A549 (cell line): ENCODE data around the gene LCE6A. TPM values are rescaled to one million over a fixed set of nuclear protein-coding genes. Genes with fewer than 3 reads are reported as not detected.

ENCODE experiments used
- ATAC-seq, 2 experiments: fragments of 200-7000 bp in 1 of 2; fragments of >200 bp in 1 of 2; cut with Nextera tagmentation in 1 of 2; cut with Tn5 transposase in 1 of 2; 3 replicates each; pipeline versions ENCODE4 v1.8.0 to v1.9.1; 2018 to 2020; ENCODE audit warnings: mild to moderate bottlenecking in 1 of 2, moderate library complexity in 1 of 2
- CTCF ChIA-PET: fragments of 300-600 bp; sonication (Branson Sonifier 250); formaldehyde crosslinking; extraction: SDS; loops from one replicate; lab custom pipeline; 2021; ENCODE audit warnings: antibody characterized with exemption, inconsistent platforms; lab: Yijun Ruan, JAX
- POLR2A ChIA-PET: fragments of 350-600 bp; formaldehyde crosslinking; extraction: SDS; loops from one replicate; lab custom pipeline; 2021; ENCODE audit warnings: antibody characterized with exemption, inconsistent platforms; lab: Yijun Ruan, JAX
- DNase-seq, 2 experiments: peaks; one replicate each; pipeline versions ENCODE4 v3.0.0 to v3.0.0-alpha.2; 2011 to 2016; ENCODE audit warnings: low read depth in 1 of 2, low spot score in 1 of 2
- FAIRE-seq: peaks from 2 replicates; lab custom pipeline; 2011; peaks lifted over from hg19 to GRCh38; lab: Jason Lieb, UNC
- H3K27ac ChIP-seq, 2 experiments: fragments of >200 bp; sonication (Bioruptor Twin); formaldehyde crosslinking; 3 replicates each; pipeline ENCODE4 v1.5.1; 2016 to 2017
- H3K4me1 ChIP-seq: fragments of >200 bp; sonication (Bioruptor Twin); formaldehyde crosslinking; 3 replicates; pipeline ENCODE4 v1.6.1; 2016
- H3K4me2 ChIP-seq: fragments of >200 bp; sonication (Bioruptor Twin); formaldehyde crosslinking; 3 replicates; pipeline ENCODE4 v1.6.1; 2016
- H3K4me3 ChIP-seq: fragments of >200 bp; sonication (Bioruptor Twin); formaldehyde crosslinking; 3 replicates; pipeline ENCODE4 v1.5.1; 2016
- H3K9me3 ChIP-seq: fragments of >200 bp; sonication (Bioruptor Twin); formaldehyde crosslinking; 3 replicates; pipeline ENCODE4 v1.6.1; 2016
- ATOH8 ChIP-seq: fragments of 250-450 bp; sonication (Bioruptor Pico); IDR thresholded peaks from 2 replicates; pipeline ENCODE4 v1.5.0; 2020; ENCODE audit warnings: low read depth, mild to moderate bottlenecking, moderate library complexity
- CBX2 ChIP-seq: fragments of 200-600 bp; sonication (generic); IDR thresholded peaks from 2 replicates; pipeline ENCODE4 v1.6.1; 2016; ENCODE audit warnings: low read depth, mild to moderate bottlenecking, borderline replicate concordance
- CBX8 ChIP-seq: fragments of 200-600 bp; sonication (generic); IDR thresholded peaks from 2 replicates; pipeline ENCODE4 v1.6.1; 2016
- CEBPB ChIP-seq, 2 experiments: fragments of >200 bp in 1 of 2; sonication (Bioruptor Twin) in 1 of 2; formaldehyde crosslinking in 1 of 2; IDR thresholded peaks; 2 replicates each; pipeline ENCODE4 v1.6.1; 2012 to 2016
- CHD2 ChIP-seq: fragments of 150-350 bp; IDR thresholded peaks from 2 replicates; pipeline ENCODE4 v1.6.1; 2014; ENCODE audit warnings: low read length; ENCODE audit not compliant: partially characterized antibody
- E2F6 ChIP-seq: IDR thresholded peaks from 2 replicates; pipeline ENCODE4 v1.6.1; 2012; ENCODE audit warnings: low read depth, borderline replicate concordance
- EHF ChIP-seq: fragments of 250-450 bp; sonication (Bioruptor Pico); IDR thresholded peaks from 2 replicates; pipeline ENCODE4 v1.5.0; 2020; ENCODE audit warnings: mild to moderate bottlenecking
- ESRRA ChIP-seq: fragments of 150-350 bp; IDR thresholded peaks from 2 replicates; pipeline ENCODE4 v1.6.1; 2014; ENCODE audit warnings: mild to moderate bottlenecking, low read length, borderline replicate concordance
- FOXS1 ChIP-seq: fragments of 250-450 bp; sonication (Bioruptor Pico); IDR thresholded peaks from 2 replicates; pipeline ENCODE4 v1.5.0; 2020; ENCODE audit warnings: mild to moderate bottlenecking, moderate library complexity
- HDAC2 ChIP-seq: fragments of 200-600 bp; sonication (generic); IDR thresholded peaks from 2 replicates; pipeline ENCODE4 v1.6.1; 2016
- HEYL ChIP-seq: fragments of 250-450 bp; sonication (Bioruptor Pico); IDR thresholded peaks from 2 replicates; pipeline ENCODE4 v1.8.0; 2021; ENCODE audit warnings: mild to moderate bottlenecking, moderate library complexity
- JUN ChIP-seq, 2 experiments: fragments of >200 bp; sonication (Bioruptor Twin); formaldehyde crosslinking; IDR thresholded peaks; 2 replicates in 1 of 2; 3 replicates in 1 of 2; pipeline ENCODE4 v1.6.1; 2016 to 2017
- JUNB ChIP-seq: fragments of >200 bp; sonication (Bioruptor Twin); formaldehyde crosslinking; IDR thresholded peaks from 2 replicates; pipeline ENCODE4 v1.6.1; 2016
- KDM5A ChIP-seq: fragments of 200-600 bp; sonication (generic); IDR thresholded peaks from 2 replicates; pipeline ENCODE4 v1.6.1; 2016; ENCODE audit warnings: antibody characterized with exemption, mild to moderate bottlenecking
- MAX ChIP-seq: IDR thresholded peaks from 2 replicates; pipeline ENCODE4 v1.6.1; 2012
- MAZ ChIP-seq: fragments of 150-350 bp; IDR thresholded peaks from 2 replicates; pipeline ENCODE4 v1.6.1; 2014; ENCODE audit warnings: antibody characterized with exemption, low read depth, low read length, borderline replicate concordance
- NFE2L2 ChIP-seq: fragments of 150-350 bp; conservative IDR thresholded peaks from 2 replicates; pipeline ENCODE4 v1.6.1; 2014; ENCODE audit warnings: low read length
- NR3C1 ChIP-seq: fragments of >200 bp; sonication (Bioruptor Twin); formaldehyde crosslinking; IDR thresholded peaks from 3 replicates; pipeline ENCODE4 v1.6.1; 2017
- POLR2AphosphoS2 ChIP-seq: conservative IDR thresholded peaks from 2 replicates; pipeline ENCODE4 v1.6.1; 2012; ENCODE audit warnings: low read length, improper control_type of control experiment, inconsistent platforms
- RAD21 ChIP-seq, 2 experiments: fragments of >200 bp in 1 of 2; sonication (Bioruptor Twin) in 1 of 2; formaldehyde crosslinking in 1 of 2; IDR thresholded peaks in 1 of 2; conservative IDR thresholded peaks in 1 of 2; 2 replicates in 1 of 2; 3 replicates in 1 of 2; pipeline ENCODE4 v1.6.1; 2012 to 2018; ENCODE audit warnings: inconsistent platforms in 1 of 2
- REST ChIP-seq: fragments of 200-600 bp; sonication (generic); IDR thresholded peaks from 2 replicates; pipeline ENCODE4 v1.6.1; 2016; ENCODE audit warnings: antibody characterized with exemption, mild to moderate bottlenecking, moderate library complexity
- RNF2 ChIP-seq: fragments of 200-600 bp; sonication (generic); IDR thresholded peaks from 2 replicates; pipeline ENCODE4 v1.6.1; 2016; ENCODE audit warnings: low read depth, mild to moderate bottlenecking, antibody characterized with exemption, moderate library complexity, borderline replicate concordance
- TP53 ChIP-seq: fragments of 250-450 bp; sonication (Bioruptor Pico); IDR thresholded peaks from 2 replicates; pipeline ENCODE4 v1.5.0; 2021; ENCODE audit warnings: mild to moderate bottlenecking, moderate library complexity
- ZC3H11A ChIP-seq: fragments of 450-650 bp; IDR thresholded peaks from 2 replicates; pipeline ENCODE4 v1.6.1; 2014; ENCODE audit warnings: antibody characterized with exemption, mild to moderate bottlenecking
- ZFP36 ChIP-seq: fragments of 450-650 bp; IDR thresholded peaks from 2 replicates; pipeline ENCODE4 v1.6.1; 2014; ENCODE audit warnings: borderline replicate concordance; ENCODE audit not compliant: partially characterized antibody
- ZNF302 ChIP-seq: fragments of 250-450 bp; sonication (Bioruptor Pico); IDR thresholded peaks from 2 replicates; pipeline ENCODE4 v1.9.0; 2021; ENCODE audit warnings: inconsistent platforms, mild to moderate bottlenecking, moderate library complexity
- WGBS: methylation state at CpG from one replicate; pipeline ENCODE4 v1.1.6; 2017; ENCODE audit errors: missing lambda C conversion rate; 5-methylcytosine and 5-hydroxymethylcytosine counted together
- polyA plus RNA-seq, 4 experiments: library from polyadenylated mRNA; depleted of rRNA in 3 of 4; stranded (reverse); fragments of >200 nt; fragmentation: RNase III in 1 of 4; extraction: RNeasy Plus Mini Kit Qiagen cat#74134 plus additional on column Dnase treatment in 1 of 4; gene quantifications; 2 replicates in 3 of 4; 3 replicates in 1 of 4; pipeline ENCODE4 v1.2.3, GENCODE V29; 2011 to 2017

The LCE6A gene
- polyA plus RNA-seq, 2 of the 4 experiments (the other 2 are of a cell fraction) = not detected

GRCh38 chr1:152855661-152856060, 13.0 kb downstream of the LCE6A start:
- ChIA-PET CTCF (interaction anchor here (0.7 to 2.3 kb wide), 5 partner anchors 9 to 70 kb away, joined by 3 to 9 read pairs (median 5); no protein-coding TSS in a partner anchor), POLR2A (no interaction called here)
- Histone ChIP-seq H3K4me1 (no peaks in the 10 kb centered on the region), H3K4me2 (no peak overlapping the region), H3K4me3 (no peak overlapping the region), H3K27ac (no peak overlapping the region), H3K9me3 (no peaks in the 10 kb centered on the region)
- DNase-seq = no peak
- ATAC-seq = no peak
- no peak for FAIRE-seq
- no peak for TF ChIP-seq ZC3H11A
- no peak for TF ChIP-seq CEBPB (IDR thresholded peaks at IDR 0.05)
- no peak for TF ChIP-seq CHD2
- TF ChIP-seq RNF2 = no peak
- TF ChIP-seq JUN (IDR thresholded peaks at IDR 0.05) = no peak
- no peak for TF ChIP-seq ZNF302 (CRISPR knock-in tag)
- TF ChIP-seq E2F6 = no peak
- no peak for TF ChIP-seq MAZ
- TF ChIP-seq JUNB = no peak
- TF ChIP-seq CBX2 = no peak
- no peak for TF ChIP-seq HDAC2
- WGBS = 4% methylated on average over 2 of the region's 2 CpGs

DNA sequence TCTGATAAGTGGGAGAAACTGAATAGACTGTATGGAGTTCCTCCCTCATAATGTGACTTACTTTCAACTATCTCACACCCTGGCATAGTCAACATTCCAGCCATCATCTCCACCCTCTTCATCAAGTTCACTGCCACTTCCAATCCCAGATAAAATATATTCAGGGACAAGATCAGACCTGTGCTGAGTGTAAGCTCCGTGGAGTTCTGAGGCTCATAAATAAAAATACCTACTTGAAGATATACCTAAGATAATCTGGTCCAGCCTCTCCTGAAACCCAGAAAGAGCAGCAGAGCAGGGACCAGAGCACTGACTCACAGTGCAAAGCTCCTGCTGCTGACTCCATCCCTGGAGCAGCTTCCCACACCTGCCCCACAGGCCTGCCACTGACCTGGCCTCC, 15.4 kb downstream of the LCE6A start:
- 0% methylated on average over 1 of the region's 1 CpG for WGBS
- TF ChIP-seq TP53 (CRISPR knock-in tag) (no peak), RAD21 (conservative IDR thresholded peaks at IDR 0.05 in 1 of 2, IDR thresholded peaks at IDR 0.05 in 1 of 2) (no peak), ZFP36 (no peak), FOXS1 (no peak), ESRRA (no peak), MAX (no peak), CBX8 (no peak), NFE2L2 (no peak), POLR2AphosphoS2 (no peak), REST (no peak), EHF (CRISPR knock-in tag) (no peak), NR3C1 (no peak), KDM5A (no peak), RNF2 (no peak), ATOH8 (no peak), HEYL (CRISPR knock-in tag) (no peak)
- FAIRE-seq = no peak
- H3K4me1 ChIP-seq = no peaks in the 10 kb centered on the region
- POLR2A ChIA-PET = no interaction called here
- DNase-seq = no peak
- no peak overlapping the region for H3K4me3 ChIP-seq
- H3K27ac ChIP-seq = no peak overlapping the region
- CTCF ChIA-PET = interaction anchor here (1.2 kb wide), 1 partner anchor 13 kb away, joined by 7 read pairs; no protein-coding TSS in a partner anchor
- H3K9me3 ChIP-seq = no peaks in the 10 kb centered on the region
- ATAC-seq = no peak
- no peak overlapping the region for H3K4me2 ChIP-seq
